DOHH2 (cell line): Measurements from ENCODE around the gene ZER1.
A peak's percentile ranks its signal among the peaks of the same experiment; 100 is the strongest.

Experiments used
- H3F3A ChIP-seq: fragments of 200-600 bp; sonication (generic), shearing (Covaris generic); 2 replicates; pipeline ENCODE4 v1.6.0; 2016; ENCODE audit warnings: antibody characterized with exemption, mild to moderate bottlenecking; ENCODE audit not compliant: control insufficient read depth, insufficient read depth
- H3K27ac ChIP-seq: fragments of 200-600 bp; sonication (generic); 2 replicates; pipeline ENCODE4 v1.5.1; 2014; ENCODE audit warnings: low read depth, mild to moderate bottlenecking, low read length, moderate library complexity
- H3K27me3 ChIP-seq: fragments of 200-600 bp; sonication (generic); 2 replicates; pipeline ENCODE4 v1.6.1; 2014; ENCODE audit warnings: mild to moderate bottlenecking, low read length, mixed read lengths; ENCODE audit not compliant: control insufficient read depth
- H3K36me3 ChIP-seq: fragments of 200-600 bp; sonication (generic); 2 replicates; pipeline ENCODE4 v1.6.1; 2014; ENCODE audit warnings: mild to moderate bottlenecking, low read length, moderate library complexity, mixed read lengths; ENCODE audit not compliant: control insufficient read depth
- H3K4me1 ChIP-seq: fragments of 200-600 bp; sonication (generic); 2 replicates; pipeline ENCODE4 v1.6.1; 2014; ENCODE audit warnings: mild to moderate bottlenecking, low read length, mixed read lengths; ENCODE audit not compliant: control insufficient read depth
- H3K4me2 ChIP-seq: fragments of 200-600 bp; sonication (generic); 2 replicates; pipeline ENCODE4 v1.6.0; 2014; ENCODE audit warnings: mild to moderate bottlenecking, low read length, moderate library complexity
- H3K4me3 ChIP-seq: fragments of 200-600 bp; sonication (generic); 2 replicates; pipeline ENCODE4 v1.5.1; 2014; ENCODE audit warnings: mild to moderate bottlenecking, low read length, mixed read lengths
- H3K79me2 ChIP-seq: fragments of 200-600 bp; sonication (generic); 2 replicates; pipeline ENCODE4 v1.6.1; 2014; ENCODE audit warnings: mild to moderate bottlenecking, low read length, mixed read lengths; ENCODE audit not compliant: control insufficient read depth
- H3K9me2 ChIP-seq: fragments of 200-600 bp; sonication (generic); replicated peaks from 2 replicates; pipeline ENCODE4 v1.6.1; 2014; ENCODE audit warnings: mild to moderate bottlenecking, low read length, mixed read lengths; ENCODE audit not compliant: control insufficient read depth
- H3K9me3 ChIP-seq: fragments of 200-600 bp; sonication (generic); 2 replicates; pipeline ENCODE4 v1.6.1; 2014; ENCODE audit warnings: antibody characterized with exemption, low read length, mixed read lengths; ENCODE audit not compliant: control insufficient read depth, insufficient read depth
- H4K20me1 ChIP-seq: fragments of 200-600 bp; sonication (generic); 2 replicates; pipeline ENCODE4 v1.6.0; 2014; ENCODE audit warnings: low read depth, mild to moderate bottlenecking, antibody characterized with exemption, low read length, moderate library complexity; ENCODE audit not compliant: control insufficient read depth, insufficient read depth
- CTCF ChIP-seq: fragments of 200-600 bp; sonication (generic); IDR thresholded peaks from one replicate; pipeline ENCODE4 v1.5.1; 2014; ENCODE audit warnings: antibody characterized with exemption, mild to moderate bottlenecking, low read depth, low read length; ENCODE audit not compliant: poor library complexity, severe bottlenecking
- EZH2phosphoT487 ChIP-seq: fragments of 200-600 bp; sonication (generic); IDR thresholded peaks from 2 replicates; pipeline ENCODE4 v1.6.1; 2017; ENCODE audit warnings: borderline replicate concordance, mild to moderate bottlenecking, antibody characterized with exemption, low read length, moderate library complexity, mixed read lengths

The ZER1 gene

GRCh38 chr9:128724744-128725211, 46.9 kb downstream of the ZER1 start:
- Histone ChIP-seq H4K20me1 (no peaks in the 10 kb centered on the region), H3K36me3 (peaks cover 20% of the 10 kb centered on the region), H3K27me3 (no peaks in the 10 kb centered on the region), H3K4me1 (peaks cover 25% of the 10 kb centered on the region), H3K4me3 (peak overlapping the region; percentile 75), H3K9me2 (no peaks in the 10 kb centered on the region), H3K27ac (peak overlapping the region; percentile 27), H3F3A (peaks cover 15% of the 10 kb centered on the region), H3K4me2 (peak overlapping the region; percentile 80), H3K79me2 (peaks cover 19% of the 10 kb centered on the region), H3K9me3 (no peaks in the 10 kb centered on the region)
- TF ChIP-seq CTCF = no peak
- no peak for TF ChIP-seq EZH2phosphoT487

- Histone ChIP-seq H3K27ac (peak within 1 kb of the TSS; percentile 27), H3F3A (peaks cover 15% of the 10 kb centered on the region), H3K4me1 (peaks cover 25% of the 10 kb centered on the region)
These were observed 47.6 kb downstream of the ZER1 start, which contains the start of gene ZDHHC12 for GRCh38 chr9:128723866-128724743. TSS of gene ZDHHC12 (minus strand) at chr9:128724127. CDS start at chr9:128724093, 34 bp downstream.

DNA sequence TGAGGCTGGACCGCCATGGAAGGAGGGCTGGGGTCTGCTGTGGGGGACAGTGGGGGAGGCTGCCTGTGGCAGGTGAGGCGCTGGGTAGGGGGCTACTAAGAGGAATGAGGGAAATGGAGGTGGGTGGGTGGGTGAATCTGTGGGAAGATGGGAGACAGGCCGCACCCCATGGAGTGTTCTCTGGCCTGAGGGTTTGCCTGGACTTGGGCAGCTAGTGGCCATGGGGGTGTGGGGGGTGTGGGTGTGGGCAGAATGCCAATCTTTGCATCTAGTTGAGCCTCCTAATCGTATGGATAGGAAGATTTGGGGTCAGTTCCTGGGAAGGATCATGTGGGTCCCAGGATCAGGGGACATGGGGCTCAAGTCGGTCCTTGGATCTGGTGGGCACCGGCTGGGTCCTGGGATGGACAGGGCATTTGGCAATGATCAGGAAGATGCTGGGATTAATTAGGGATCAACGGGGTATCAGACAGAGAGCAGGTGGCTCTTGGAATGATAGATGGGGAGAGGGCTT, 48.3 kb downstream of the ZER1 start:
- Histone ChIP-seq H3K4me3 (peak overlapping the region; percentile 84), H3K4me1 (peaks cover 25% of the 10 kb centered on the region), H3K27ac (peak overlapping the region; percentile 7), H3K36me3 (peaks cover 20% of the 10 kb centered on the region), H3F3A (peaks cover 15% of the 10 kb centered on the region), H3K9me3 (no peaks in the 10 kb centered on the region), H3K9me2 (no peaks in the 10 kb centered on the region), H3K79me2 (peaks cover 19% of the 10 kb centered on the region), H3K4me2 (peak overlapping the region; percentile 83), H4K20me1 (no peaks in the 10 kb centered on the region), H3K27me3 (no peaks in the 10 kb centered on the region)
- TF ChIP-seq CTCF (no peak), EZH2phosphoT487 (no peak)

More at GRCh38 chr9:128723866-128724743, 47.6 kb downstream of the ZER1 start, which contains the start of gene ZDHHC12:
- Histone ChIP-seq H3K9me2 (no peaks in the 10 kb centered on the region), H3K4me2 (peak within 1 kb of the TSS; percentile 83), H3K27me3 (no peaks in the 10 kb centered on the region), H3K79me2 (peaks cover 19% of the 10 kb centered on the region), H4K20me1 (no peaks in the 10 kb centered on the region), H3K9me3 (no peaks in the 10 kb centered on the region), H3K36me3 (peaks cover 20% of the 10 kb centered on the region), H3K4me3 (peak within 1 kb of the TSS; percentile 84)
- no peak for TF ChIP-seq EZH2phosphoT487
- no peak for TF ChIP-seq CTCF
